PC-3 (cell line): Measurements from ENCODE around the gene CACNA1C. TPM values are rescaled to one million over a fixed set of nuclear protein-coding genes. Genes with fewer than 3 reads are reported as not detected.
A peak's percentile ranks its signal among the peaks of the same experiment; 100 is the strongest.
"Not testable (repeated sequence)": the region's sequence is repeated elsewhere in the genome, so short reads cannot be mapped to it uniquely, and the experiment has no call there.

ENCODE experiments used
- ATAC-seq: fragments of 200-7000 bp; cut with Tn5 transposase; 2 replicates; pipeline ENCODE4 v1.9.1; 2020; ENCODE audit warnings: mild to moderate bottlenecking, moderate library complexity
- BruUV-seq: library from RNA; stranded (reverse); fragments of 400-500 nt; replicated peaks from 2 replicates; lab custom pipeline; 2021; lab: Mats Ljungman, UMichigan
- CTCF ChIA-PET: fragments of 300-600 bp; sonication (Branson Sonifier 250); formaldehyde crosslinking; loops from one replicate; lab custom pipeline; 2022; ENCODE audit warnings: antibody characterized with exemption; lab: Charles Lee
- POLR2A ChIA-PET: fragments of 300-600 bp; sonication (Branson Sonifier 250); formaldehyde crosslinking; loops from one replicate; lab custom pipeline; 2022; ENCODE audit warnings: antibody characterized with exemption; ENCODE audit not compliant: unreplicated experiment; lab: Charles Lee
- DNase-seq: peaks from one replicate; pipeline ENCODE4 v3.0.0-alpha.2; 2015
- H2AFZ ChIP-seq: fragments of 300-600 bp; sonication (generic); 2 replicates; pipeline ENCODE4 v1.6.0; 2016; ENCODE audit warnings: antibody characterized with exemption, low read length
- H3F3A ChIP-seq: fragments of 300-600 bp; sonication (generic); one replicate; pipeline ENCODE4 v1.6.0; 2017; ENCODE audit warnings: antibody characterized with exemption, low read length, control low read depth, mild to moderate bottlenecking; ENCODE audit not compliant: unreplicated experiment
- H3K27ac ChIP-seq: fragments of 300-600 bp; sonication (generic); 2 replicates; pipeline ENCODE4 v1.5.1; 2016; ENCODE audit warnings: mild to moderate bottlenecking, low read length
- H3K27me3 ChIP-seq: fragments of 300-600 bp; sonication (generic); 2 replicates; pipeline ENCODE4 v1.6.1; 2016; ENCODE audit warnings: low read length, mixed read lengths
- H3K36me3 ChIP-seq: fragments of 300-600 bp; sonication (generic); 2 replicates; pipeline ENCODE4 v1.6.1; 2016; ENCODE audit warnings: low read depth, mixed run types, low read length, mixed read lengths
- H3K4me1 ChIP-seq: fragments of 300-600 bp; sonication (generic); 2 replicates; pipeline ENCODE4 v1.5.1; 2016; ENCODE audit warnings: low read length; ENCODE audit not compliant: insufficient read depth
- H3K4me2 ChIP-seq: fragments of 300-600 bp; sonication (generic); 2 replicates; pipeline ENCODE4 v1.6.0; 2016; ENCODE audit warnings: low read length
- H3K4me3 ChIP-seq: fragments of 300-600 bp; sonication (generic); 2 replicates; pipeline ENCODE4 v1.5.1; 2016; ENCODE audit warnings: mild to moderate bottlenecking, low read length, mixed read lengths
- H3K79me2 ChIP-seq: fragments of 300-600 bp; sonication (generic); 2 replicates; pipeline ENCODE4 v1.6.1; 2017; ENCODE audit warnings: low read length, mixed read lengths
- H3K9ac ChIP-seq: fragments of 300-600 bp; sonication (generic); 2 replicates; pipeline ENCODE4 v1.6.0; 2016; ENCODE audit warnings: mild to moderate bottlenecking, low read length
- H3K9me2 ChIP-seq: fragments of 300-600 bp; sonication (generic); replicated peaks from 2 replicates; pipeline ENCODE4 v1.6.1; 2016; ENCODE audit warnings: mixed run types, low read length, mixed read lengths
- H3K9me3 ChIP-seq: fragments of 300-600 bp; sonication (generic); 2 replicates; pipeline ENCODE4 v1.6.1; 2016; ENCODE audit warnings: low read length, mixed read lengths
- H4K20me1 ChIP-seq: fragments of 300-600 bp; sonication (generic); 2 replicates; pipeline ENCODE4 v1.6.1; 2016; ENCODE audit warnings: low read length, mixed read lengths
- EZH2 ChIP-seq: fragments of 300-600 bp; sonication (generic); IDR thresholded peaks from one replicate; pipeline ENCODE4 v1.6.1; 2017; ENCODE audit warnings: antibody characterized with exemption, mild to moderate bottlenecking, low read length; ENCODE audit not compliant: unreplicated experiment
- EZH2phosphoT487 ChIP-seq: fragments of 300-600 bp; sonication (generic); IDR thresholded peaks from 2 replicates; pipeline ENCODE4 v1.6.1; 2018; ENCODE audit warnings: mild to moderate bottlenecking, antibody characterized with exemption, low read length, borderline replicate concordance
- intact Hi-C: fragments of 100-400 bp; cut with micrococcal nuclease; formaldehyde crosslinking; loops from 2 replicates; pipeline ENCODE4 v1.9.0; 2023
- total RNA-seq: library from RNA; depleted of rRNA; stranded (reverse); fragments of >200 nt; gene quantifications from 2 replicates; pipeline ENCODE4 v1.2.3, GENCODE V29; 2014
- TF ChIP-seq, protein P1 (sequence below): fragments of 300-600 bp; sonication (generic); conservative IDR thresholded peaks from 2 replicates; pipeline ENCODE4 v1.5.1; 2017; ENCODE audit warnings: antibody characterized with exemption, low read depth, mild to moderate bottlenecking, low read length

Gene CACNA1C
- total RNA-seq, 1 experiment from 2014 or later: not detected

DNA sequence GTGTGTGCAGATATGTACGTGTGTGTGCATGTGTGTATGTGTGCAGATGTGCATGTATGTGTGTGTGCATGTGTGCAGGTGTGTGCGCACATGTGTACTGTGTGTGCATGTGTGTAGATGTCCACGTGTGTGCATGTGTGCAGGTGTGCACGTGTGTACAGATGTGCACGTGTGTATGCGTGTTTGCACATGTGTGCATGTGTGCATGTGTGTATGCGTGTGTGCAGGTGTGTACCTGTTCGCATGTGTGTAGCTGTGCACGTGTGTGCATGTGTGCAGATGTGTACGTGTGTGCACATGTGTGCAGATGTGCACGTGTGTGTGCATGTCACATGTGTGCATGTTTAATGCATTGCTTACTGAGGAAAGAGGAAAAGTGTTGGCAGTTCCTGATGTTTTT lies 686.3 kb downstream of the CACNA1C start:
- ChIA-PET POLR2A (no interaction called here), CTCF (no interaction called here)
- H3K79me2 ChIP-seq: no peaks in the 10 kb centered on the region
- no peaks in the 10 kb centered on the region for H3K9me2 ChIP-seq
- H3K9me3 ChIP-seq: no peaks in the 10 kb centered on the region
- H3K4me1 ChIP-seq: no peaks in the 10 kb centered on the region
- no peak for ATAC-seq
- no peaks in the 10 kb centered on the region for H3K36me3 ChIP-seq
- DNase-seq: no peak
- H3K4me2 ChIP-seq: no peak overlapping the region
- no peak overlapping the region for H2AFZ ChIP-seq
- intact Hi-C loops: no loop called here
- H3K4me3 ChIP-seq: no peak overlapping the region
- BruUV-seq: no TSS peak
- TF ChIP-seq, protein P1, sequence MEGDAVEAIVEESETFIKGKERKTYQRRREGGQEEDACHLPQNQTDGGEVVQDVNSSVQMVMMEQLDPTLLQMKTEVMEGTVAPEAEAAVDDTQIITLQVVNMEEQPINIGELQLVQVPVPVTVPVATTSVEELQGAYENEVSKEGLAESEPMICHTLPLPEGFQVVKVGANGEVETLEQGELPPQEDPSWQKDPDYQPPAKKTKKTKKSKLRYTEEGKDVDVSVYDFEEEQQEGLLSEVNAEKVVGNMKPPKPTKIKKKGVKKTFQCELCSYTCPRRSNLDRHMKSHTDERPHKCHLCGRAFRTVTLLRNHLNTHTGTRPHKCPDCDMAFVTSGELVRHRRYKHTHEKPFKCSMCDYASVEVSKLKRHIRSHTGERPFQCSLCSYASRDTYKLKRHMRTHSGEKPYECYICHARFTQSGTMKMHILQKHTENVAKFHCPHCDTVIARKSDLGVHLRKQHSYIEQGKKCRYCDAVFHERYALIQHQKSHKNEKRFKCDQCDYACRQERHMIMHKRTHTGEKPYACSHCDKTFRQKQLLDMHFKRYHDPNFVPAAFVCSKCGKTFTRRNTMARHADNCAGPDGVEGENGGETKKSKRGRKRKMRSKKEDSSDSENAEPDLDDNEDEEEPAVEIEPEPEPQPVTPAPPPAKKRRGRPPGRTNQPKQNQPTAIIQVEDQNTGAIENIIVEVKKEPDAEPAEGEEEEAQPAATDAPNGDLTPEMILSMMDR: no peak
- TF ChIP-seq EZH2phosphoT487 (no peak), EZH2 (no peak)
- no peak overlapping the region for H3K9ac ChIP-seq
- H3F3A ChIP-seq: no peaks in the 10 kb centered on the region
- no peaks in the 10 kb centered on the region for H4K20me1 ChIP-seq
- no peak overlapping the region for H3K27ac ChIP-seq
- H3K27me3 ChIP-seq: peaks cover 52% of the 10 kb centered on the region

GRCh38 chr12:2739832-2740641 lies 687.2 kb downstream of the CACNA1C start:
- TF ChIP-seq, protein P1: peak; percentile 71
- TF ChIP-seq EZH2: no peak
- peak; percentile 64 for DNase-seq

DNA sequence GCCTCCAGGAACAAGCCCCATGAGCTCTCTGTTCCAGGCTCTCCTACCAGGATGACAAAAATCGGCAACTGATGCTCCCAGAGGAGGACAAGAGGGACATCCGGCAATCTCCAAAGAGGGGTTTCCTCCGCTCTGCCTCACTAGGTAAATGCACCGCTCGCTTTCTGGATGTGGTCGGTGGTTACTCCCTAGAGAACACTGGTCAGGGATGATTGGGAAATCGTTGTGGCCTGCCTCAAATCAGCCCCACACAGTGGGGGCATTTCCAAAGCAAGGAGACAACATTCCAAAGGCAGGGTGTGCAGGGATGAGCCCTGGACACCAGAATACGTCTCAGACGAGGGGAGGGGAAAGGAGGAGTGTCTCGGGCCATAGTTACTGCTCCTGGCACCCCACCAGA lies 689.2 kb downstream of the CACNA1C start:
- H3K9me3 ChIP-seq, ATAC-seq, H2AFZ ChIP-seq, POLR2A ChIA-PET, H3K9ac ChIP-seq, H3K9me2 ChIP-seq, H3K4me1 ChIP-seq, H3K4me2 ChIP-seq, H3K79me2 ChIP-seq, H3K36me3 ChIP-seq, H4K20me1 ChIP-seq, BruUV-seq, intact Hi-C loops, H3F3A ChIP-seq, H3K4me3 ChIP-seq, CTCF ChIA-PET, H3K27ac ChIP-seq, DNase-seq: not testable (repeated sequence)
- H3K27me3 ChIP-seq: peaks cover 41% of the 10 kb centered on the region

More at GRCh38 chr12:2739832-2740641, 687.2 kb downstream of the CACNA1C start:
- peak; percentile 49 for ATAC-seq
- Histone ChIP-seq H3K36me3 (no peaks in the 10 kb centered on the region), H3K4me2 (no peak overlapping the region), H3K27ac (no peak overlapping the region), H3K9me3 (no peaks in the 10 kb centered on the region), H3K9me2 (no peaks in the 10 kb centered on the region), H3K4me3 (no peak overlapping the region), H4K20me1 (no peaks in the 10 kb centered on the region), H3K79me2 (no peaks in the 10 kb centered on the region), H3K27me3 (peaks cover 57% of the 10 kb centered on the region), H3K9ac (no peak overlapping the region), H3K4me1 (no peaks in the 10 kb centered on the region), H2AFZ (no peak overlapping the region), H3F3A (no peaks in the 10 kb centered on the region)
- POLR2A ChIA-PET: no interaction called here
- no TSS peak for BruUV-seq
- CTCF ChIA-PET: interaction anchor here (0.6 kb wide), 1 partner anchor 43 kb away, joined by 4 read pairs; no protein-coding TSS in a partner anchor
- intact Hi-C loops: loop anchor here (1.0 to 2.0 kb wide), 2 partner anchors 44 to 73 kb away; partner anchors contain the start of gene ITFG2
